Pons (tissue), 1 donor: ENCODE data around the gene TBX19.

Source experiments
- DNase-seq: peaks from one replicate; pipeline ENCODE4 v3.0.0-alpha.2; 2016; ENCODE audit warnings: low spot score

Gene TBX19

DNA sequence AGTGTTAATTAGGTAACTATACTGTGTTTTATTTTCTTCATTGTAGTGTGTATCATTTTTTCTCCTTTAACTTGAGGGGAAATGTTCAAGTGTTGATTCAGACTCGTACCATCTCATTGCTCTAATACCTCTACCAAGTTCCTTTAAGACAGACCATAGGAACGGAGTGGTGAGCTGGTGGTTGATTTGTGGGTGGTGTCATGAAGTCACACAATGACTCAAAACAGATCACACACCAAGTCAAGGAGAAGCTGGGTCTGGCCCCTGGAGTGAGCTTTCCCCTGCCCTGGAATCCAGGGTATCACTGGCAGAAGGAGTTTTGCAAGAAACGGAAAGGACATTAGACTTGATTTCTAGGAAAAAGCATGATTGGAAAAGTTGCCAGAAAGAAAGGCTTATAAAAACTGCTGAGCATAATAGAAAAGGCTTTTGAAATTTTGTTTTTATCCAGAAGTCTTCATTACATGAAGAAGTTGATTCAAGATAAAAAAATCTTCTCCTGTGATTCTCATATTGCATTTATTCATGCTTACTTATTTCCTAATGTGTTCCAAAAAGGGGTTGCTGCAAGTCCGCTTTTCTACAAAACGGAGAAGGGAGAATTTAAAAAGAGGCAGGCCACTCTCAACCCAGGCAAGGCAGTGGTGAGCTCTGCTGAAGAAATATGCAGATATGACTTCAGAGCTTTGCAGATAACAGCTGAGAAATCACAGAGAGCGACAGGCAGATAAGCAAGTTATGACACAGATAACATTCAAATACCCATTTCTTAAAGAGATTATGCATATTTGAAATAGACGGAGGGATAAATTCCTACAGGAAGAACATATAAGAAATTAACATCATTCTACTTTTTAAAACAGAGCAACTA lies 79.7 kb downstream of the TBX19 start:
- no peak for DNase-seq

DNA sequence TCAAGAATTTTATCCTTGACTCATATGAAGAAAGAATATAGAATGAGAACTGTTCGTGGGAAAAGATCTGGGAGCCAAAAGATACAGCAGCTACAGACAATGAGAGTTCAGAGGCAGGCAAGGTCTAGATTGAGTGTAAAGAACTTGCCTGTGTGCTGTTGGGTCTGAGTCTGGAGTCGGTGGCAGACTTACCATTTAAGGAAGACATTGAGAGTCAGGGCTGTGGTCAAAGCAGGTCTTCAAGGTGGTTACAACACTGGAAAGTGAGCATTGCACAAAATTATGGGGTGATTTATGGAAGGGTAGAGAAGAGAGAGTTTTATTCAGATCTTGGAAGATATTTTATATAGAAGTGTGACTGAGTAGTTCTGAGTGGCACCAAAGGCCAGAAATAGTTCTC lies 80.6 kb downstream of the TBX19 start:
- no peak for DNase-seq

DNA sequence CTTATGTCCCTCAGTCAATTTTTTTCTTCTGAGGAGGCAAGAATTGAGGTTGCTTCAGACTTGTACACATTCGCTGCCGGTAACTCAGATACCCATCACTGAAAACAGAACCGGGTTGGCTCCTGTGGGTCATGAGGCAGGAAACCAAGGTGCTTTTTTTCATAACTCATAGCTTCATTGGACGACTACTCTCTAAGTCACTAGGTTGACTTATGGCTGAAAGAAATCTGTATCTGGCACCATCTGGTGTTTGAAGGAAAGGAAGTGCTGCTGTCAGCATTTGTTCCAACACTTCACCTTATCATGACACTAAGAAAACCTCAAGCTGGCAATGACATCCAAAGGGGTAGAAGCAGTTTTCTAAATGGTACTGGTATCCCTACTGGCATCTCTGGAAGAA lies 82.3 kb downstream of the TBX19 start:
- no peak for DNase-seq
